Measurements from ENCODE around the gene CKMT2.

Gene CKMT2

GRCh38 chr5:81313278-81313677 is 80.2 kb downstream of the CKMT2 start:
- Histone ChIP-seq H3K4me3 (ENCODE audit: low read length) (no peak overlapping the region), H3K27ac (ENCODE audit: low read length) (no peak overlapping the region), H3K9ac (ENCODE audit: low read depth, low read length) (no peak overlapping the region), H3K4me1 (ENCODE audit: insufficient read depth, low read length) (peaks cover 3% of the 10 kb centered on the region; the same call in 1 of the 2 replicates), H3K36me3 (ENCODE audit: insufficient read depth, low read depth, low read length) (peaks cover 47% of the 10 kb centered on the region), H3K9me3 (ENCODE audit: insufficient read depth, low read depth, low read length) (no peaks in the 10 kb centered on the region), H3K27me3 (ENCODE audit: insufficient read depth, low read length) (no peaks in the 10 kb centered on the region)

- Histone ChIP-seq H3K36me3 (ENCODE audit: insufficient read depth, low read depth, low read length) (peaks cover 47% of the 10 kb centered on the region), H3K9me3 (ENCODE audit: insufficient read depth, low read depth, low read length) (no peaks in the 10 kb centered on the region), H3K9ac (ENCODE audit: low read depth, low read length) (no peak overlapping the region), H3K4me3 (ENCODE audit: low read length) (no peak overlapping the region), H3K27me3 (ENCODE audit: insufficient read depth, low read length) (no peaks in the 10 kb centered on the region), H3K27ac (ENCODE audit: low read length) (no peak overlapping the region), H3K4me1 (ENCODE audit: insufficient read depth, low read length) (peaks cover 3% of the 10 kb centered on the region; the same call in 1 of the 2 replicates)
Observed at GRCh38 chr5:81313686-81314085, 80.6 kb downstream of the CKMT2 start.

- Histone ChIP-seq H3K27ac (ENCODE audit: low read length) (no peak overlapping the region), H3K9ac (ENCODE audit: low read depth, low read length) (no peak overlapping the region), H3K9me3 (ENCODE audit: insufficient read depth, low read depth, low read length) (no peaks in the 10 kb centered on the region), H3K36me3 (ENCODE audit: insufficient read depth, low read depth, low read length) (peaks cover 38% of the 10 kb centered on the region), H3K4me1 (ENCODE audit: insufficient read depth, low read length) (peaks cover 3% of the 10 kb centered on the region; the same call in 1 of the 2 replicates), H3K27me3 (ENCODE audit: insufficient read depth, low read length) (no peaks in the 10 kb centered on the region), H3K4me3 (ENCODE audit: low read length) (no peak overlapping the region)
Observed at GRCh38 chr5:81314581-81314980, 81.5 kb downstream of the CKMT2 start.

- peaks cover 36% of the 10 kb centered on the region for H3K36me3 ChIP-seq (ENCODE audit: insufficient read depth, low read depth, low read length)
Observed at GRCh38 chr5:81315336-81315735, 82.2 kb downstream of the CKMT2 start.

GRCh38 chr5:81315830-81316229 is 82.7 kb downstream of the CKMT2 start:
- H3K9me3 ChIP-seq (ENCODE audit: insufficient read depth, low read depth, low read length), result no peaks in the 10 kb centered on the region
- H3K27ac ChIP-seq (ENCODE audit: low read length), result no peak overlapping the region
- peaks cover 3% of the 10 kb centered on the region; the same call in 1 of the 2 replicates for H3K4me1 ChIP-seq (ENCODE audit: insufficient read depth, low read length)
- H3K9ac ChIP-seq (ENCODE audit: low read depth, low read length), result no peak overlapping the region
- peaks cover 33% of the 10 kb centered on the region for H3K36me3 ChIP-seq (ENCODE audit: insufficient read depth, low read depth, low read length)
- H3K27me3 ChIP-seq (ENCODE audit: insufficient read depth, low read length), result no peaks in the 10 kb centered on the region
- no peak overlapping the region for H3K4me3 ChIP-seq (ENCODE audit: low read length)

More at GRCh38 chr5:81315336-81315735, 82.2 kb downstream of the CKMT2 start:
- Histone ChIP-seq H3K27ac (ENCODE audit: low read length) (no peak overlapping the region), H3K4me3 (ENCODE audit: low read length) (no peak overlapping the region), H3K9ac (ENCODE audit: low read depth, low read length) (no peak overlapping the region), H3K4me1 (ENCODE audit: insufficient read depth, low read length) (peaks cover 3% of the 10 kb centered on the region; the same call in 1 of the 2 replicates), H3K27me3 (ENCODE audit: insufficient read depth, low read length) (no peaks in the 10 kb centered on the region), H3K9me3 (ENCODE audit: insufficient read depth, low read depth, low read length) (no peaks in the 10 kb centered on the region)
